Activated CD4-positive, CD25-positive, alpha-beta regulatory T cell treated with anti-CD3 and anti-CD28 coated beads, Interleukin-2, amount 50 U/mL, for 72 hours (primary cell): ENCODE measurements around the gene UBIAD1.
"Not testable (repeated sequence)": the region's sequence is repeated elsewhere in the genome, so short reads cannot be mapped to it uniquely, and the experiment has no call there.

Source experiments
- DNase-seq: peaks from one replicate; pipeline ENCODE4 v3.0.0; 2021

The UBIAD1 gene

DNA sequence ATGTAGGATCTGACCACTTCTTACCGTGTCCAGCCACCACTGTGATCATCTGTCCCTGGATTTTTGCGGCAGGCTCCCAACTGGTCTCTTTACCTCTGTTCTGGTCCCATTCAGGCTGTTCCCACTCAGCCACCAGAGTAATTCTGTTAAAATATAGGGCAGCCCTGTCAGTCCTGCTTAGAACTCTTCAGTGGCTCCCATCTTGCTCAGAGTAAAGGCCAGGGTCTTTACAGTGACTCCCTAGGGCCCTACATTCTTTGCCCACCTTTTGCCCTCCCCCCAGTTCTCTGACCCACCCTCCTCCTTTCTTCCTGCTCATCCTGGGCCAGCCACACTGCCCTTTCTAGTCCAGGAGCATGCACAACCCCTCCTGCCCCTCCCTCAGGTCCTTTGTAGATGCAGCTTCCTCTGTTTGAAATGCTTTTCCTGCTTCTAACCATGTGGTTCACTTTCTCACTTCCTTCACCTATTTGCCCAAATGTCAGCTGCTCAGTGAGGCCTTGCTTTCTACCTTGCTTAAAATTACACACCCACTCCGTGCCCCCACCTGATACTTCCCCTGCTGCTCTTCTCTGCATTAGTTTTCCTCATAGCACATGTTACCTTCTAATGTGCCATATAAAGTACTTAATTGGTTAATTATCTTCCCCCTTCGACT lies 7.8 kb downstream of the UBIAD1 start:
- DNase-seq = no peak

DNA sequence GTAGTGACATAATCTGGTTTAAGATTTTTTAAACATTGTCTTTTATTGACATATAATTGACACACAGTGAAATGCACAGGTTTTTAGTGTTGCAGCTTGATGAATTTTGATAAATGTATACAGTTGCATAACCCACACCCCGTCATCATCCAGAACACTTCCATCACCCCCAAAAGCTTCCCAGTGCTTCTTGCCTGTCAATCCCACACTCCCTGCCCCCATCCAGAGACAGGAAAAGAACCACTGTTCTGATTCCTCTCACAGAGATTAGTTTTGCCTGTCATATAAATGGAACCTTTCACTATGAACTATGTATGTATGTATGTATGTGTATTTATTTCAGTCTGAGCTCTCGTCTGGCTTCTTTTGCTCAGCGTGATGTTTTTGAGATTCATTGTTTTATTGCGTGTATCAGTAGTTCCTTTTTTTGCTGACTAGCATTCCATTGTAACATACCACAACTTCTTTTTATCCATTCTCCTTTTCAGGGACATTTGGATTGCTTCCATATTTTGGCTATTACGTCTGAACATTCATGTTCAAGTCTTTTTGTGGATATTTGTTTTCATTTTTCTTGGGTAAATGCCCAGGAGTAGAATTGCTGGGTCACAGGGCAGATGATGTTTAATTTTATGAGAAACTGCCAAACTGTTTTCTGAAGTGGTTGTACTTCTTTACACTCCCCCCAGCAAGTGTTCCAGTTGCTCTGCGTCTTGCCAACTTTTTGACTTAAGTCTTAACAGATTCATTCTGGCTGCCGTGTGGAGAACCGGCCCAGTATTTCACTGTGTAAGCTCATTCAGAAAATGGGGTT lies 8.7 kb downstream of the UBIAD1 start:
- DNase-seq = no peak

DNA sequence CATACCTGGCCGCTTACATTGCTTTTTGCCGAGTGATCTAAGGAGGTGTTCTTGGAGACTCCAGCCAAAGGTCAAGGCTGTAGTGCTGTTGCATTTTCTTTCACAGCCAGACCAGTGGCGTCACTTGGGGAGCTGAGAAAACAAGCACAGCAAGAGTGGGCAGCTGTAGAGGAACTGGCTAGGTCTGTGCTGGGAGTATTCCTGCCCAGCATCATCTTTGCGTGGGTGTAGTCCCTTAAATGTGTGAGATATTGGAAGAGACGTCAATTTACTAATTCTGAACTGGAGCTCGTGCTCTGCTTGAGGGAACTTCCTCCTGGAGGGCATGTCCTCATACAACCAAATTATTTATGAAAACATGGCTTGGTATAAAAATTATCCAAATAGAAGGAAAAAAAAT lies 10.2 kb downstream of the UBIAD1 start:
- DNase-seq = no peak

DNA sequence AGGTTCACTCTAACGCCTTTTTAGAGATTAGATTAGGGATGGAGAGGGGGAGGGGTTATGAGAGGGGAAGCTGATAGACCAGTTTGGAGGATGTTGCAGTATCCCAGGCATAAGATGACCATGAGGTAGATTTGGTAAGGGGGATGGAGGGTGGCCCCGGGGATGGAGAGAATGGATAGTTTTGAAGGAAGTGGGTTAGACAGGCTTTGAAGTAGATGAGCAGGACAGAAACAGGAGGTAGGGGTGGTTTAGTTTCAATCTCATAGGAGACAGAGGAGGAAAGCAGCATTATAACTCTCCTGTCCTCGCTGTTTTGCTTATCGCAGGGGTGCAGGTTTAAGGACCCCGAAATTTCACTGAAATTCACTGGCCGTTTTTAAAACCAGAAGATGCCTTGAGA lies 11.8 kb downstream of the UBIAD1 start:
- no peak for DNase-seq

DNA sequence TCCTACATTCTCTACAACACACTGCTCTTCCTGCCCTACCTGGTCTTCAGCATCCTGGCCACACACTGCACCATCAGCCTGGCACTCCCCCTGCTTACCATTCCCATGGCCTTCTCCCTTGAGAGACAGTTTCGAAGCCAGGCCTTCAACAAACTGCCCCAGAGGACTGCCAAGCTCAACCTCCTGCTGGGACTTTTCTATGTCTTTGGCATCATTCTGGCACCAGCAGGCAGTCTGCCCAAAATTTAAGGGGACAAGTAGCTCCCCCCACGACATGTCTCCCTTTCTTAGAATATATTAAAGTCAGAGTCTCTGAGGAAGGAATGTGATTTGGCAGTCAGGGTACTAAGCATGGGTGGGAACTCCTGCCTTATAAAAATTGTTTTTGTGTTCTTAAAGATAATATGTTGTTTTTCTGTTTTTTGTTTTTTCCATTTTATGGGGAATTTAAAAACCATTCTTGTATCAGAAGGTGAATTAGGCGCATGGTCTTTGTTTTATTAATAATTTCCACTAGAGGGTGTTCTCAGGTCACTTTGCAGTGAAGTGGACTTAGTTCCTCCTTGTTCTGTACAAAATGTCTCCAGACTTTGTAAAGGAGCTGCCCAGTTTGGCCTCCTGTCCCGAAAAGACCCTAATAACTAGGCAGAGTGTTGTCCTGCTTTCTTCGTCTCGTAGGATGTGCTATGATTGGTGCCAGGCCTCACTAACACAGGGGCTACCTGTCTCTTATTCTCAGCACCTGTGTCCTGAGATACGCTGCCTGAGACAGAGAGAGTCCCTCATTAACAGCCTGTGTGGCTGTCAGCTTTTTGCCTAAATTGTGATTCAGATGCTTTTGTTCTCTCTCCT lies 13.1 kb downstream of the UBIAD1 start:
- no peak for DNase-seq

DNA sequence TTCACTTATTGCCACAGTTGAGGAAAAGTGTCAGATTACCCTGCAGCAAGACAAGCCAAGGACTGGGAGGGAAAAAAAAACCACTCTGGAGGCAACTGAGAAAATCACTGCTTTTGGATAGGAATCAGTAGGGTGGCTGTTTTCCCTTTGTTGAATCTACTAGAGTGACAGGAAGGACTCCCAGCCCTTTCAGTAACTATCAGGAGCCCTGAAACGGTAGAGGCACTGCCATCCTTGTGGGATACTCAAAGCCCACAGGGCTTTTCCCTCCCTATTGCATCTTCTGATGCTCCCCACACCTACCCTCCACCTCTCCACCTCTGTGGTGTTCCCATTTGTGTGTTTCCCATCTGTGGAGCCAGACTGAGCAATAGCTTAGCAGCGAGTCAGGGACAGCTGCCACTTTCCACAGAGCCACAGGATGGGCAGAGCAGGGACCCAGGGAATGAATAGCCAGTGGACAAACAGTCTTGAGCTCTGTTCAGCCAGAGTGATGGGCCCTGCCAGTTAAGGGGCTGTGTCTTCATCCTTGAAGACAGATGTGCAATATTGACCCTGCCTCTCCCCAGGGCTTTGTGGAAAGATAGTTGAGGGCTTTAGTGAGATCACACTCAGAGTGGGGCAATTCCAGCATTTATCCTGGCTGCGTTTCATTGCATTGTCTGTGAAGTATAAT lies 13.9 kb downstream of the UBIAD1 start:
- DNase-seq = no peak

DNA sequence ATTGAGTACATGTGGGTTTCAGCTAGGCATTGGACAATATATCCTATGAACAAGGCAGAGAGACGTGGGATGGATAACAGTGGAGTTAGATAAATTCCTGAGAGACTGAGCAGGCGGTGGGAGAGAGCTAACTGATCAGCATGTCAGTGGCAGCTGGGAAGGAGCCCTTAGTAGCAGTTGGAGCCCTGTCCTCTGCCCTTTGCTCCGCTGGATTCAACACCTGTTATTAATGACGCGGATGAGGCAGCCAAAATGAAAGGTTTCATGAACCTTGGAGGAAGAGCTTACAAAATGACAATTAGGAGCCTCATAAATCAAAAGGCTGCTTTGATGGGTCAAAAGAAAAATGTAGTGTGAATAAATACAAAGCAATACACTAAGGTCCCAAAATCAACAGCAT lies 16.1 kb downstream of the UBIAD1 start:
- DNase-seq = no peak

DNA sequence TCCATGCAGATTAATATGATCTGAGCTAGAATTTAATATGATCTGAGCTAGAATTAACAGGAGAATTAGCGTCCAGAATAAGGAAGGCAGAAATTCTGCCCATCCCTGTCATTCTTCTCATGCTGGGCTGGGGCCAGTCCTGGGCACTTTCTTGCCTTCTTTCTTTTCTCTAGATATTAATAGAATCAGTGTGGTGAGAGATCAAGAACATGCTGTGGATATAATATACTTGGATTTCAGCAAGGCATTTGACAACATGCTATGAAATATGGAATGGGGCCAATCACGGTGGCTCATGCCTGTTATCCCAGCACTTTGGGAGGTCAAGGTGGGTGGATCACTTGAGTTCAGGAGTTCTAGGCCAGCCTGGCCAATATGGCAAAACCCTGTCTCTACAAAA lies 18.1 kb downstream of the UBIAD1 start:
- no peak for DNase-seq

DNA sequence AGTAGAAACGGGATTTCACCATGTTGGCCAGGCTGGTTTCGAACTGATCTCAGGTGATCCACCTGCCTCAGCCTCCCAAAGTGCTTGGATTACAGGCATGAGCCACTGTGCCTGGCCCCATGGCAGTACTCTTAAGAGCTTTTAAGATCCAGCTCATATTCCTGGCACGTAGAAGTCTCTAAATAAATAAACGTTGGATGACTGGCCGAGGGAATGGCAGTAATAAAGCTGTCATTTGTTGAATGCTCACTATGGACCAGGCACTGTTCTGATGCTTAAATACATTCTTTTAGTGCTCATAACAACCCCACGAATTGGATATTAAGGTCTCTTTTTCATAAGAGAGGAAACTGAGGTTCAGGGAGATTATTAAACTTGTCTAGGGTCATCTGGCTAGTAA lies 20.9 kb downstream of the UBIAD1 start:
- DNase-seq = no peak

DNA sequence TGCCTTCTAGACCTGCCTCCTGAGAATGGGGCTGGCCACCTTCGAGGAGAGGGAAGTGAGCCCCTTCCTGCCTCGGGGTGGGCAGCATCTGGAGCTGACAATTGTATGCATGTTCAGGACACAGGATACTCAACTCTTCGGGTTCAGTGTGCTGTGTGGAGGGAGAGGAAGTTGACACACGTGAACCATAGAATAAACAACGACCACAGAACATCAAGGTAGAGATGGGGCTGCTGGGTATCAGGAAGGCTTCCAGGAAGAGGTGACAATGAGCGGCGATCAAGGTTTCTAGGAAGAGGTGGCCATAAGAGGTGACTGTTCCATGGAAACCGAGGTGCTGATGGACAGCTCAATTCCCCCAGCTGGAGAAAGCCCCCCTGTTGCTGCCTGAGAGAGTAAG lies 22.0 kb downstream of the UBIAD1 start:
- DNase-seq = no peak

DNA sequence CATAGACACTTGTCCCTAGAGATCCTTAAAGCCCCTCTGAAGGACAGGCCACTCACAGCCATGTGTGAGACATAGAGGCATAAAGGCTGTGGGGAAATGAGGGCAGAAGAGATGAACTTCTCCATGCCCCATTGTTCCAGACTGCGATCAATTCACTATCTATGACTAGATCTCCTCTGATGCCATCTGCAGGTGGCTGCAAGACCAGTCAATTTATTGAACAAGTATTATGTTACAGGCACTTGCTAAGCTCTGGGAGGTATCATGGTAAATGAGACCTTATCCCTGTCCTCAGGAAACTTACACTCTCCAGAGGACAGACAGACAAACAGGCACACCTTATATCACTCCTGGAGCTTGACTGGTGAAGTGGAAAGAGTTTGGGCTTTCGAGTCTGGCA lies 22.9 kb downstream of the UBIAD1 start:
- DNase-seq = no peak

DNA sequence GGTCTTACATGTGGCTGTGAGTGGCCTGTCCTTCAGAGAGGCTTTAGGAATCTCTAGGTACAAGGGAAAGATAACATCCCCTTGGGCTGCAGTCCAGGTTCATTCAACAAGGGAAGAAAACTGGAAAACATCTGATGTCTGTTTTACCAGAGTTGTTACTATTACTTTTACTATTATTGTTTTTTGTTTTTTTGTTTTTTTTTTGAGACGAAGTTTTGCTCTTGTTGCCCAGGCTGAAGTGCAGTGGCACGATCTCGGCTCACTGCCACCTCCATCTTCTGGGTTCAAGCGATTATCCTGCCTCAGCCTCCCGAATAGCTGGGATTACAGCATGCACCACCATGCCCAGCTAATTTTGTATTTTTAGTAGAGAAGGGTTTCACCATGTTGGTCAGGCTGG lies 24.8 kb downstream of the UBIAD1 start:
- DNase-seq = not testable (repeated sequence)

DNA sequence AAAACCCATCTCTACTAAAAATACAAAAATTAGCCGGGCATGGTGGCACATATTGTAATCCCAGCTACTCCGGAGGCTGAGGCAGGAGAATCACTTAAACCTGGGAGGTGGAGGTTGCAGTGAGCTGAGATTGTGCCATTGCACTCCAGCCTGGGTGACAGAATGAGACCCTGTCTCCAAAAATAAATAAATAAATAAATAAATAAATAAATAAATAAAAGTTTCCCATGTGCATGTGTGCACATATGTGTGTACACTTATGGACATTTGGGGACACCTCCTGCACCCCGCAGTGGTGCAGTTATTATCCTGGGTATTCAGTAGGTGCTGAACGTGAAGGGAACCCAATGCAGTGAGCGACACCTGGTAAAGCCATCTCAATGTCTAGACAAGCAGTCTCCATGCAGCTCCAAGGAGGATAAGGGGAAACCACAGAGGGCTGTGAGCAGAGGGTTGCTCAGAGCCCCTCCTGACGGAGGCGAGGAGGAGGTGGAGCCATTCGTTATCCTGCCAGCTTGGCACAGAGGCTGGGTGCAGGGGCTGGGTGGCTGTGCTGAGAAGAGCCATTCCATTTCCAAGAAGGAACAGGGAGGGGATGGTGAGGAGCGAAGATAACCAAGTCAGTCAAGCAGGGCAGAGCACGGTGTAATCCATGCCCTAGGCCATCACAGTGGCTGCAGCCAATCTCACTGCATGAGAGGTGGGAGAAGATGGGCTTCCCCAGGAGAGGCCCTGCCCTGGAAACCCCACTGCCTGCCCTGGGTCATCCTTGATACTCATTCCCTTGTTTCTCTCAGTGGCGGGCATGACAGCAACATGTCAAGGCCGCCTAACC lies 25.6 kb downstream of the UBIAD1 start:
- DNase-seq = no peak

DNA sequence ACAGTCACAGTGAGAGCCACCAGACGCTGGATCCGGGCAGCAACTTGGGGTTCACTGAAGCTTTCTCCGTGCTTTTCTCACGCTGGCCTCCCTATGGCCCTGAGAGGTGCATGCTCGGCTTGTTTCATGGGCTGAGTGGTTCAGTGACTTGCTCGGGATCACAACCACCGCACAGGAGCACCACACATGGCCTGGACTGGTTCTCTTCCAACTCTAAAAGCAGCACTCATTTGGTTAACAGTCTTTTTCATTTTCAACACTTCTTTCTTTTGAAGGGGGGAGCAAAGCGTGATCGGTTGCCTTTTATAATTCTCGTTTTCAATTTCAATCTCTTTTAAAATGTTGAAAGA lies 26.2 kb downstream of the UBIAD1 start:
- no peak for DNase-seq

DNA sequence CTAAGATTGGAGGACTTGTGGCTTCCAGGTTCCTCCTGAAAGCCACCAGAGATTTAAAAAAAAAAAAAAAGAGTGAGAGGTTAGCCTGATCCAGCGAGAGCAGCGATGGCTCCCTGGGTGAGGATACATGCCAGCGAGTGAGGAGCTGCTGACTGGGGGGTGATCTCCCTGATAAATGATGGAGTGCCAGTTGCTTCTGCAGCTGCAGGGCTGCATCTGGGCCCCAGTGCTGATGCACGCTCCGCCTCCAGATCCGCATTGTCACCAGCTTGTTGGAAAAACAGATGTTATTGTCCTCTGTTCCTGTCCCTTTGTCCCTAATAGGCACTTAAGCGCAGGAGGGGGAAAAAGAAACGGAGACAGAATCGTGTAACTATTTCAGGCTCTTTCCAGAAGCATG lies 28.6 kb downstream of the UBIAD1 start:
- DNase-seq = no peak

DNA sequence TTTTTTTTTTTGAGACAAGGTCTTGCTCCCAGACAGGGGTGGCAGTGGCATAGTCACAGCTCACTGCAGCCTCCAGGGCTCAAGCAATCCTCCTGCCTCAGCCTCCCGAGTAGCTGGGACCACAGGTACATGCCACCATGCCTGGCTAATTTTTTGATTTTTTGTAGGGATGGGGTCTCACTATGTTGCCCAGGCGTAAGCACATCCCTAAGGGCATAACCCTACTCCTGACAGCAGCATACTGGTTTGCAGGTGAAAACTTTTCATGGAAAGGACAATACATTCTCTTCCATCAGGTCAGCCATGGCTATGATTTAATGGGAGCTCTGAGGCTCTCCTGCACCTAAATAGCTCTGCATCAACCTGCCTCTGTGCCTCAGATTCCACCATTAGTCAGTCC lies 29.4 kb downstream of the UBIAD1 start:
- no peak for DNase-seq

DNA sequence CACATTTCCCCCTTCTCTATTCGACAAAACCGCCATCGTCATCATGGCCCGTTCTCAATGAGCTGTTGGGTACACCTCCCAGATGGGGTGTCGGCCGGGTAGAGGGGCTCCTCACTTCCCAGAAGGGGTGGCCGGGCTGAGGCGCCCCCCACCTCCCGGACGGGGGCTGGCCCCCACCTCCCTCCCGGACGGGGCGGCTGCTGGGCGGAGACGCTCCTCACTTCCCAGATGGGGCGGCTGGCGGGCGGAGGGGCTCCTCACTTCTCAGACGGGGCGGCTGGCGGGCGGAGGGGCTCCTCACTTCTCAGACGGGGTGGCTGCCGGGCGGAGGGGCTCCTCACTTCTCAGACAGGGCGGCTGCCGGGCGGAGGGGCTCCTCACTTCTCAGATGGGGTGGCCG lies 32.5 kb downstream of the UBIAD1 start:
- not testable (repeated sequence) for DNase-seq

DNA sequence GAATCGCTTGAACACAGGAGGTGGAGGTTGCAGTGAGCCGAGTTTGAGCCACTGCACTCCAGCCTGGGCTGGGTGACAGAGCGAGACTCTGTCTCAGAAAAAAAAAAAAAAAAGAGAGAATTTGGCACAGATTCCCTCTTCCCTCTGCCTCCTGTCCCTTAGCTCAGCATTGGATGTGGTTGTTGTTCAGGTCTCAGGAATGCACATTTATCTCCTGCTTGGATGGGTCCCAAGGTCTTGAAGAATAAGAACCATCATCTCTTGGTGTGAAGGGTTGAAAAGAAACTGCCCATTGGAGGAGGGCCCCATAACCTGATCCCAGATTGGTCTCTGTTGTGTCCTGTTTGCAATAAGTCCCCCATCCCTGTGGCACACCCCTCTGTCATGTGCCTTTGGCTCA lies 34.9 kb downstream of the UBIAD1 start:
- DNase-seq = no peak

DNA sequence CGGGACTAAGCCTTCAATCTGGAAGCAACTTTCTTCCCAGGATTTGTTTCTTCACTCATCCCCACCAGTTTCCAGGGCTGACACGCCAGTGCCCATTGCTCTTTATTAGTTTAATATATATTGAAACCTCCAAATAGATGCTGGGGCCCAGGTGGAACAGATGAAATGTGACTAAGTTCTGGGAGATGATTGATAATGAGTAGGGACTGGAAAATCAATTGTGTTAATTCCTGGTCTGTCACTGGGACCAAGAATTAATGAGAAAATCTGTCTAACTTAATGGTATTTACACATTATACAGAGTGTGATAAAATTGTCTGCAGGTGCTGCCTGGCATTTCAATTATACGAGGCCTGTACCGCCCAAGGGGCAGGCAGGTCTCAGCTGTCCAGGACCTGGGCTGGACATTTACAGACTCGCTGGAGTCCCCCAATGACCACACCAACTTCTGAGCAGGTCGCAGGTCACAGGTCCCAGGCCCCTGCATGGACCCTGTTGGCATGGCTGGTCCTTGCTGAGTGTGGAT lies 35.8 kb downstream of the UBIAD1 start:
- DNase-seq = no peak

DNA sequence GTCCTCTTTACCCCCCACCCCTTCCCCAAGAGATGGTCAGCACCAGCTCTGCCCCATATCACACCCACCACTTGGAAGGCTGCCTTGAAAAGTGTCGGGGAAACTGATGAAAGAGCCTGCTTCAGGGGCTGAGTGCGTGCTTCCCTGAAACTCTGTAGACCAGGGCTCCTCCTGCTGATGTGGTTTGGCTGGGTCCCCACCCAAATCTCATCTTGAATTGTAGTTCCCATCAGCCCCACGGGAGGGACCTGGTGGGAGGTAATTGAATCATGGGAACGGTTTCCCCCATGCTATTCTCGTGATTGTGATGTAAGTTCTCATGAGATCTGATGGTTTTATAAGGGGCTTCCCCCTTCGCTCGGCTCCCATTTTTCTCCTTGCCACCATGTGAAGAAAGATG lies 36.4 kb downstream of the UBIAD1 start:
- DNase-seq = no peak

DNA sequence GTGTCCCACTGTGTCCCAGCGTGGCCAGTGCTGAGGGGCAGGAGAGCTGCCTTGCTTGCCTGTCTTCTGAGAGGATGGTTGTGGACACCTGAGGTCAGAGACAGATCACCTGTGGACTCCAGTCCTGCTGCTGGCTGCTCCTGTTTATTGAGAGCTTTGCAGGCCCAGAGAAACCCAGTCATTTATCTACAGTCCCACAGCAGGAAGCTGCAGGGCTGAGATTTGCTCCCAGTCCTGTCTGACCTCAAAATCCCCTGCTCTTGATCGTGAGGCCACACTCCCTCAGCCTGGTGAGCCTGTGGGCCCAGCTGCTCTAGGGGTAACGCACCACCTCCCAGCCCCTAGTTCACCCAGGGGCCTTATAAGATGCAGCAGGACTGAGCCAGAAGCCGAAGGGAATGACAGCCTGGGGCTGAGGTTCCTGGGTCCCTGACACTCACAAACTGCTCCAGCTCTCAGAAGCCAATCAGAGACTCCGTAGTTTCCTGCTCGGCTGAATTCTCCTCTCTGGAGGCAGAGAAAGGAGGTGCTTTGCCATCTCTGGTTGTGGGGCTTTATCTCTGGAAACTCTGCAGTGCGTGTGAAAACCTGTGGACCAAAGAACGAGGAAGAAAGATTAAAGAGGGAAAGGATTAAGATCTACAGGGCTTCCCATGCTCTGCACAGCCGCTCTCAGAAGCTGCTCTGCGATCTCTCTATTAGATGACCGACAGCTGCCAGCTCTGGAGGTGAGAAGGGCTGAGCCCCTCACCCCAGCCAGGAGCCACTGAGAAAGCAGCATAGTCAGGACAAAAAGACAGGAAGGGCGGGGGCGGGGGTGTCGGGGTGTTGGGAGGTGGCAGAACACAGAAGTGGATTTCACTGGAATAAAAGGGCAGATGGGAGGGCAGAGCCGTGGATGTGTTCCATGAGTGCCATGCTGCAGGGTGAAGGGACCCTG lies 39.1 kb downstream of the UBIAD1 start:
- DNase-seq = no peak
